ENCODE results near the gene EPO.

- TF ChIP-seq POLR2A (IDR thresholded peaks at IDR 0.05; ENCODE audit: low read length) (no peak), GATA1 (IDR thresholded peaks at IDR 0.05; ENCODE audit: low read depth, low read length) (no peak)
These were observed 32.7 kb downstream of the EPO start for GRCh38 chr7:100752994-100753393.
